HG03060 (cell line): Measurements from ENCODE around the gene SEPTIN5.

Experiments
- ATAC-seq: cut with Tn5 transposase; IDR thresholded peaks from one replicate; pipeline ENCODE4 v1.9.1; 2021; ENCODE audit warnings: low read depth, moderate number of reproducible peaks; ENCODE audit not compliant: unreplicated experiment

The SEPTIN5 gene

DNA sequence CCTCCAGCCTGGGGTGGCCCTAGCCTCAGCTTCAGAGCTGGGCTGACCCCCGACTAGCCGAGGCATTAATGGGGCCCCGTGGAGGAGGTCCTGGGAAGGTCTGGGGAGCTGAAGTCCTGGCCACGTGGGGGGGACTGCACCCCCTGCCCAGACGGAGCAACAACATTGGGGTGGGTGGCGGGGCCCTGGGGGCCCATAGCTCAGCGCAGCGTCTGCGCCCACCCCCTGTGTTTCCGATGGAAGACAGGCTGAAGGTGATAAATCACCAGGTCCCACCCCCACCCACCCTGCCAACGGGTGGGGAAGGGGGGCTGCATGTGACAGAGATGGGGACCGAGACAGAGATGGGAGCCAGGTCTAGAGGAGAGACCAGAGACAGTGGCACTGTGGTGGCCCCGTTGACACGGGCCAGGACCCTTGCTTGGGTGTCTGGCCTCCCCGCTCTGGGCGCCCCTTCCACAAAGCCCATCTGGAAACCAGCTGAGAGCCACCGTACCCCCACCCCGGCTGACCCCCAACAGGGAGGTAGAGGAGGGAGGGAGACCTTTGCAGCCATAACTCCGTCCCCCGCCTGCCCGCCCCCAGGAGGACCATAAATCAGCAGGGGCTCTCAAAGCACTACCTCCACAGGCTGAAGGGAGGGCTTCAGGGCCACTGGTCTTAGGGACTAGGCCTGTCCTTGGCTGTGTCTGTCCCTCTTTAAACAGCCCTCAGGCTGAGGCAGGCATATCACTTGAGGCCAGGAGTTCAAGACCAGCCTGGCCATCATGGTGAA is 17.2 kb downstream of the SEPTIN5 start:
- no peak for ATAC-seq

GRCh38 chr22:19732403-19733113 is 18.3 kb downstream of the SEPTIN5 start:
- ATAC-seq = no peak

DNA sequence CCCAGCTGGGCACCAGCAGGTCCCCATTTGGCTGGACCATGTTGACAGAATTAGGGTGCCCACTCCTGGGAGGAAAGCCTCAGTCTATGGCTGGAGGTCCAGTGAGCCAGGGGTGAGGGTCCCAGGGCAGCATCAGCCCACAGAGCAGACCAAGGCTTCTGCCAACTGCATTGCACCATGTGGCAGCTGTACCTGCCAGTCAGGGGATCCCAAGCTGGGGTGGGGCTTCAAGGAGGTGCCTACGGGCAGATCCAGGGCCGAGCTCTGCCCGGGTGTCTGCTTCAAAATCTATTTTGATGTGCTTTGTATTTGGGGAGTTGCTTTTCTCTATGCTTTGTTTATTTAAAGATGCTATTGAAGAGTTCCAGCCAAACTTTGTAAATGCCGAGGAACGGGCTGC is 19.5 kb downstream of the SEPTIN5 start:
- no peak for ATAC-seq

DNA sequence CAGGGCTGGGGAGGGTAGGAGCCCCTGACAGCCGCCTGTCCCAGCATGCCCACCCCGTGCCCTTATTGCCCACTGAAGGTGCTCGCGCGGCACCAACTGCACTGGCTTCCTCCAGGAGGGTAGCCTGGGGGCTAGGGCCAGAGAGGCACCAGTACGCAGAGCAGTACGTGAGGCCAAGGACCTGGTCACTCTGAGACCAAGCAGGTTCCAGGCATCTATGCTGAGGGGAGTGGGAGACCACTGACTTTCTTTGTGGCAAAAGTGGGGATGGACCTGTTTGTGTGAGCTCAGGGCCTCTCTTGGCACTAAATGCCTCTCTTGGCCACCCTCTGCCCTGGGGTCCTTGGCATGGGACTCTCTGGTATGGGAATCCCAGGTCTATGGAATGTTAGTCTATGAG is 19.9 kb downstream of the SEPTIN5 start:
- ATAC-seq = no peak

- ATAC-seq = no peak
Observed at GRCh38 chr22:19734837-19735382, 20.6 kb downstream of the SEPTIN5 start.

DNA sequence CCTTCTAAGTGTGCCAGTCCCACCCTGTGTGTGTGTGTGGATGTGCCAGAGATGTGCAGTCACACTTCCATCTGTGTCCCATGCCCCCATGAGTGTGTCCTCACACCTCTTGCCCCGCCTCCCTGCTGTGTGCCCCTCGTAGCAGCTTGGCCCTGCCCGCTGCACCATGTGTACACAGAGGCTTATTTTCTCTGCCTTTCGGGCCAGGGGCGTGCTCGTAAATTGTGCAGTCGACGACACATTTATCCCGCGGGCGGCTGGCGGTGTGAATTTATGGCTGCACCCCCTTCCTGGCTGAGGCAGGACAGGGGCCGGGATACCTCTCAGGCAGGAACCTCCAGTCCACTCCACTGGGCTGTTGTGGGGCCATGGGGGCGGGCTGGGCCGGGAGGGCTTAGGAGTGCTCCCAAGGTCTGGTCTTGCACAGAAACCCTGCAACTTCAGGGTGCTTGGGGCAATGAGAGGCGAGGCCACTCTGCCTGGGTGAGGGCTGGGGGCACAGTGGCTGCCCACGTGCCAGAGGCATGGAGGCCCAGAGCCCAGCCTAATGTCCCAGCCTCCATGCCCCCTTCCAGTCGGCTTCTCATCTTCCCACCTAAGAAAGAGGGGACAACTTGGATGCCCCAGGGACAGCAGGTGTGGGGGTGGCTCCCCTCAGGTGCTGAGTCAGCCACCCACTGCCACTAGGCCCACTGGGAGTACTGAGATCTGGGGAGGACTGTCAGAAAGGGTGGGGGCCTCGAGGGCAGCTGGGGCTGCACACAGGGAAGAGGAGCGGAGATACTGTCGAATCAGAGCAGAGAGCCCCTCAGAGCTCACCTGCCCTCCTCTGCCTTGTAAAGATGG is 21.6 kb downstream of the SEPTIN5 start:
- no peak for ATAC-seq

- no peak for ATAC-seq
Observed at GRCh38 chr22:19737846-19738663, 23.8 kb downstream of the SEPTIN5 start.

DNA sequence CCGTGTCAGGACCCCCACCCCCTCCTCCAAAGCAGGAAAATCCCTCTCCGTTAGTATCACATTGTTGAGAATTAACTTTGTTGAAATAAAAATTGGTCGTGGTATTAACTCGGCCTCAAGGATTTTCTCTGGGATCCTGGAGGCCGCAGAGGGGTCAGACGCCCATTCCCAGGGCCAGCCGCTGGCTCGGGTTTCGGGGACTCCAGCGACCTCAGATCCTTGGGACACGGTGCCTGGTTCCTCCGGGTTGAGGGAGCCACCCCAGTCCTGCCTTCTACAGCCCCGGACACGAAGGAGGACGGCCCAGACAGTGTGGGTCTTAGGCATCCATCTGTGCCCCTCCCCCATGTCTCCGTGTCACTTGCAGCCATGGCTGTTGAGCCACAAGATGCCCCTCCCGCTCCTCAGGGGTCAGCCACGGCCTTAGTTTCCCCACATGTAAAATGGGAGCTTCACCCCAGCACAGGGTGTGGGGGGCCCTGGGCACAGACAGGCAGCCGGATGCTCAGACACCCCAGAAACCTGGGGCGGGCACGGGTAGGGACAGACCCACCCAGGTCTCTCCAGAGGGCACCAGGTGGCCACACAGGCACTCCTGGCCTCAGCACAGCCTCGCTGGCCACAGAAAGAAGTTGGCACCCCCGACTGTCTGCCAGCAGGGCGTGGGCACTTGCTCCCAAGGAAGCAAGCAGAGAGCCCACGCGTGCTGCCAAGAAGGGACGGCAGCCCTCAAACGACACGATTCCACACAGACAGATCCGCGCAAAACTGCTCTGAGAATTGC is 24.6 kb downstream of the SEPTIN5 start:
- no peak for ATAC-seq

DNA sequence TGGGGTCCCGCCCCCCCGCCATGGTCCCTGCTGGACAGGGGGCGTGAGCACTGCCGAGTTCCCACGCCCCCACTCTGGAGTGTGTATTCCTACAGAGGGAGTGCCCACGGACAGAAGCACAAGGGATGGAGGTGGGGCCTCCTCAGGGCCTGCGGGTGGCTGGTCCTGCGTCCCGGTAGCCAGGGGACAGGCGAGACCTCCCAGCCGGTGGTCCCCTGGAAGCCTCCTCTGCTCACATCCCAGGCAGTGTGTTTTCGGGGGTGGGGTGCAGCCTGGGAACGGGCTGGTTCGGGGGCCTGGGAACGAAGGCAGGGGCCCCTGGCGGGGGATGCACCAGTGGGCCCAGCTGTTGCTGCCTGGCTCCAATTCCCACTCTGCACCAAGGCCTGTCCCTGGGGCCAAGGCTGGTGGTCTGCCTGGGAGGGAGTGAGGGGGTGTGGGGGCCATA is 25.2 kb downstream of the SEPTIN5 start:
- no peak for ATAC-seq

GRCh38 chr22:19739911-19740449 is 25.7 kb downstream of the SEPTIN5 start:
- no peak for ATAC-seq

GRCh38 chr22:19740586-19740985 is 26.3 kb downstream of the SEPTIN5 start:
- ATAC-seq = no peak

GRCh38 chr22:19741053-19741452 is 26.8 kb downstream of the SEPTIN5 start:
- no peak for ATAC-seq

- no peak for ATAC-seq
Observed at GRCh38 chr22:19742160-19743066, 28.1 kb downstream of the SEPTIN5 start.

DNA sequence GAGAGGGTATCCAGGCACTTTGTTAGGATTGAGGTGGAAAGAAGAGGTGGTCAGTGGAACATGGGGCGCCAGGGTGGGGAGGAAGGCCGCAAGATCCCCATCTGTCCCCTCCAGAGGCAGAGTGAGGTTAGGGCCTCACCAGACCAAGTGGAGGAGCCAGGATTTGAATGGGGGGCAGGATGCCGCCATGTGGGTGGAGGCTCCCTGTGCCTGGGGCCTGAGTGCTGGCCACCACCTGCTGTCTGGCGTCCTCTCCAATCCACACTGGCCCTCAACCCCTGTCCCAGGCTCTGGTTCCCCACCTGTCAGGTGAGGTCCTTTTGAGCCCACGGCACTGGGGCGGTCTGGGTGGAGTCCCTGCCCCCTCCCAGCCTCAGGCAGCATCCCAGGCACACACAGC is 28.8 kb downstream of the SEPTIN5 start:
- no peak for ATAC-seq

DNA sequence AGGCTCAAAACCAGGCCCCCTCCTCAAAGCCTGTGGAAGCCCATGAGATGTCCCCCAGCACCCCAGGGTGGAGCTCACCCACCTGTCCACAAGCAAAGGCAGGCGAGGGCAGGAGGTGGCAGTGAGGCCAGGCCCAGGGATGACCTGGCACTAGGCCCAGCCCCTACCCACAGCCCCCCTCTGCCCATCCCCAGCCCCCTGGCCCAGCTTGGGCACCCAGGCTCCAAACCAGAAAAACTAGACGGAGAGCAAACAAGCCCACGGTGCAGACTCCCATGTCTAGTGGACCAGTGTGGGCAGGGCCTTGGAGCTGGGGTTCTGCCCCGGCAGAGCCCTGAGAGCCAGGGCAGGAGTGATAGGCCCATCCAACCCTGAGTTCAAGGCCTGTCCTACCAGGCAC is 29.3 kb downstream of the SEPTIN5 start:
- ATAC-seq = no peak

DNA sequence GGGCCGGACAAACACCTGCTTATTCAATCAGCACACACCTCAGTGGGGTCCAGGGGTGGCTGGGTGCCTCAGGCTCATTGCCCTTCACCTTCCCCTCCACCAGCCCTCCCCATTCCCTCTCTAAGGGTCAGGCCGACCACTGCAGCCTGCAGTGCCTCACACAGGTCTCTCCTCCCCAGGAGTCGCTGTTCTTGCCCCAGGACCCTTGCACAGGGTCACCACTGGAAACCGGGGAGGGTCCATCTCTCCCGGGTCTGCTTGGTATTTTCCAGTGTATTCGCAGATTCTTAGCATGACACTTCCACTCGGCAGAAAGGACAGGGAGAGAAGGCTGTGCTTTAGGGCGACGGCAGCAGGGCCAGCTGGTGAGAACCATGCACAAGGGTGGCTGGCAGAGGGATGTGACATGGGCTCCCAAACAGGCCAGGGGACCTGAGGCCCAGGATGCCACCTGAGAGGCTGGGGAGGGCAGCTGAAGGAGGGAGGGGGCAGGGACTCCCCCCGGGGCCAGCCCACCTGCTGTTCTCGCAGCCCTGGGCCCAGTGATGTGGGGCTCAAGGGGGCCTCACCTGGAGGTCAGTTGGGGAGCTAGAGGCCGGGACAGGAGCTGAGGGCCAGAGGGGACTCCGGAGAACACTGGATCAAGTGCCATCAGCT is 30.2 kb downstream of the SEPTIN5 start:
- no peak for ATAC-seq
